ENCODE data around the gene TRERF1. TPM values are rescaled to one million over a fixed set of nuclear protein-coding genes. Genes with fewer than 3 reads are reported as not detected.

TRERF1 gene
- total and polyA plus RNA-seq, 7 donors, result 0.21 to 0.99 (median 0.44) TPM

- Histone ChIP-seq H3K9me3 (no peaks in the 10 kb centered on the region), H3K36me3 (ENCODE audit: insufficient read depth in 1 of 2, low read depth in 1 of 2) (no peaks in the 10 kb centered on the region), H3K27ac (no peak overlapping the region), H3K27me3 (ENCODE audit: insufficient read depth in 3 of 3, low read length in 2 of 3) (no peaks in the 10 kb centered on the region), H3K4me3 (no peak overlapping the region), H3K4me1 (no peaks in the 10 kb centered on the region)
- no peak for TF ChIP-seq CTCF (IDR thresholded peaks at IDR 0.05)
- WGBS, 3 donors, result 80 to 83% (median 81%) methylated on average over 8 of the region's 8 CpGs
- DNase-seq, result no peak
- no peak for ATAC-seq
- intact Hi-C loops (cut with DNase I), result no loop called here
These were observed 77.6 kb downstream of the TRERF1 start for GRCh38 chr6:42374018-42374669.

GRCh38 chr6:42372699-42373098 is 79.0 kb downstream of the TRERF1 start:
- no peak overlapping the region for H3K27ac ChIP-seq
- ATAC-seq (no peak), DNase-seq (no peak)
- no peak overlapping the region for H3K4me3 ChIP-seq
- intact Hi-C loops (cut with DNase I), result no loop called here
- no peaks in the 10 kb centered on the region for H3K9me3 ChIP-seq
- 70 to 78% (median 74%) methylated on average over 4 of the region's 4 CpGs for WGBS, 3 donors
- H3K36me3 ChIP-seq (ENCODE audit: insufficient read depth in 1 of 2, low read depth in 1 of 2), result no peaks in the 10 kb centered on the region
- TF ChIP-seq CTCF (IDR thresholded peaks at IDR 0.05), result no peak
- no peaks in the 10 kb centered on the region for H3K4me1 ChIP-seq
- H3K27me3 ChIP-seq (ENCODE audit: insufficient read depth in 3 of 3, low read length in 2 of 3), result no peaks in the 10 kb centered on the region

- WGBS, 3 donors, result 94 to 99% (median 97%) methylated on average over 3 of the region's 3 CpGs
- Histone ChIP-seq H3K4me1 (no peaks in the 10 kb centered on the region), H3K9me3 (no peaks in the 10 kb centered on the region), H3K36me3 (ENCODE audit: insufficient read depth in 1 of 2, low read depth in 1 of 2) (no peaks in the 10 kb centered on the region), H3K4me3 (no peak overlapping the region), H3K27me3 (ENCODE audit: insufficient read depth in 3 of 3, low read length in 2 of 3) (no peaks in the 10 kb centered on the region), H3K27ac (no peak overlapping the region)
- DNase-seq, result no peak
- intact Hi-C loops (cut with DNase I), result no loop called here
- ATAC-seq, result no peak
- TF ChIP-seq CTCF (IDR thresholded peaks at IDR 0.05), result no peak
These were observed 81.3 kb downstream of the TRERF1 start for GRCh38 chr6:42370323-42370985.

- TF ChIP-seq CTCF (IDR thresholded peaks at IDR 0.05), result no peak
- intact Hi-C loops (cut with DNase I), result no loop called here
- H3K4me3 ChIP-seq, result no peak overlapping the region
- H3K9me3 ChIP-seq, result no peaks in the 10 kb centered on the region
- H3K27me3 ChIP-seq (ENCODE audit: insufficient read depth in 3 of 3, low read length in 2 of 3), result no peaks in the 10 kb centered on the region
- no peak for ATAC-seq
- DNase-seq, result no peak
- H3K27ac ChIP-seq, result no peak overlapping the region
- H3K4me1 ChIP-seq, result no peaks in the 10 kb centered on the region
- WGBS, 3 donors, result 94 to 96% (median 94%) methylated on average over 2 of the region's 2 CpGs
- H3K36me3 ChIP-seq (ENCODE audit: insufficient read depth in 1 of 2, low read depth in 1 of 2), result no peaks in the 10 kb centered on the region
These were observed 82.2 kb downstream of the TRERF1 start for GRCh38 chr6:42369568-42369967.
